ENCODE measurements around the gene SLC20A1.
"Not testable (repeated sequence)": the region's sequence is repeated elsewhere in the genome, so short reads cannot be mapped to it uniquely, and the experiment has no call there.

Gene SLC20A1

DNA sequence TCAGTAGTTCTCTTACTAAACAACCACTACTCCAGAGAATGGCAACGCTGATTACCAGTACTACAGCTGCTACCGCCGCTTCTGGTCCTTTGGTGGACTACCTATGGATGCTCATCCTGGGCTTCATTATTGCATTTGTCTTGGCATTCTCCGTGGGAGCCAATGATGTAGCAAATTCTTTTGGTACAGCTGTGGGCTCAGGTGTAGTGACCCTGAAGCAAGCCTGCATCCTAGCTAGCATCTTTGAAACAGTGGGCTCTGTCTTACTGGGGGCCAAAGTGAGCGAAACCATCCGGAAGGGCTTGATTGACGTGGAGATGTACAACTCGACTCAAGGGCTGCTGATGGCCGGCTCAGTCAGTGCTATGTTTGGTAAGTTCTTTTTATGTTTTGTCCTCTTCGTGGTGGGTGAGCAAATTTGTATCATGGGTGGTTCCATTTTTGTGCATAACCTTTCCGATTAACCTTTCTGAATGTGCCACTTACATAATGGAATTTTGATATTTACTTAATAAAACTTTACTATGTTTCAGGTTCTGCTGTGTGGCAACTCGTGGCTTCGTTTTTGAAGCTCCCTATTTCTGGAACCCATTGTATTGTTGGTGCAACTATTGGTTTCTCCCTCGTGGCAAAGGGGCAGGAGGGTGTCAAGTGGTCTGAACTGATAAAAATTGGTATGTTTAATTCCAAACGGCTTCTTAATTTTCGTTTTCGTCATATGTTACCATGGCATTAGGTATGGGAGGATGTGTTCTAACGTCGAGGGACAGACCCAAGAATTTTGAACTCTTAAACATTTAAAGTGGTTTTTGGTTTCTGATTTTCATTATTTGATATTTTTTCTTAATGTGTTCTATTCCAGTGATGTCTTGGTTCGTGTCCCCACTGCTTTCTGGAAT is 1.3 kb downstream of the SLC20A1 start:
- no peak for DNase-seq

GRCh38 chr2:112648081-112648480 is 2.3 kb downstream of the SLC20A1 start:
- no peak for DNase-seq

- DNase-seq, result no peak
Observed at GRCh38 chr2:112656679-112657078, 10.9 kb downstream of the SLC20A1 start.

- DNase-seq, result no peak
Observed at GRCh38 chr2:112658301-112658700, 12.6 kb downstream of the SLC20A1 start.

- DNase-seq, result no peak
Observed at GRCh38 chr2:112658839-112659667, 13.3 kb downstream of the SLC20A1 start.

GRCh38 chr2:112660138-112660537 is 14.4 kb downstream of the SLC20A1 start:
- DNase-seq, result no peak

DNA sequence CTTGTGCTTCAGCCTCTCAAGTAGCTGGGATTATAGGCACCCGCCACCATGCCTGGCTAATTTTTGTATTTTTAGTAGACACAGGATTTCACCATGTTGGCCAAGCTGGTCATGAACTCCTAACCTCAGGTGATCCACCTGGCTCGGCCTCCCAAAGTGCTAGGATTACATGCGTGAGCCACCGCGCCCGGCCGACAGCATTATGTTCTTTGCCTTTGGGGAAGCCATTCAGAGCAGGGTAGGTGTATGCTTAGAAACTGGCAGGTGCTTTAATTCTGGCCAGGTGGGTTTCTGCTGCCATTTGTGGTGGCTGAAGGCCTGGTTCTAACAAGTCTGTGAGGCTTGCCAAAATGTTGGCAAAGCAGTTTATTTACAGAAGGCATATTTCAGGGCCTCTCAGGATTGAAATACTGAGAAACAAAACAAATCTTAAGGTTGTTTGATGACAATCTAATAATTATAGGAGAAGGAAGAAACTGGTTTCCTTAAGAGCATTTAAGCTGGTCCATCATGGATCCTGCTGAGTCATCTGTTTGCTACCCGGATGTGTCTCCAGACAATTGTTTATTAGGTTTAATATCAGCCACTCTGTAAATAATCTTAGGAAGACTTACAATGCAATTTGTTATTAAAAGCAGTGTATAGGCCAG is 16.0 kb downstream of the SLC20A1 start:
- no peak for DNase-seq

DNA sequence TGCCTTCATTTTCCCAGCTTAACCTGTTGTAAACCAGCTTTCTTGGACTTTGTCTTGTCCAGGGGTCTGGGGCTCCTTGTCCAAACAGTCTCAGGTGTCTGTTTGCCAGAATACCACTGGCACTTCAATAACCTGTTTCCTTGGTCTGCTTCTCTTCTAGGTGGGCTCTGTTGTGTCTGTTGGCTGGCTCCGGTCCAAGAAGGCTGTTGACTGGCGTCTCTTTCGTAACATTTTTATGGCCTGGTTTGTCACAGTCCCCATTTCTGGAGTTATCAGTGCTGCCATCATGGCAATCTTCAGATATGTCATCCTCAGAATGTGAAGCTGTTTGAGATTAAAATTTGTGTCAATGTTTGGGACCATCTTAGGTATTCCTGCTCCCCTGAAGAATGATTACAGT is 17.0 kb downstream of the SLC20A1 start:
- DNase-seq, result no peak

DNA sequence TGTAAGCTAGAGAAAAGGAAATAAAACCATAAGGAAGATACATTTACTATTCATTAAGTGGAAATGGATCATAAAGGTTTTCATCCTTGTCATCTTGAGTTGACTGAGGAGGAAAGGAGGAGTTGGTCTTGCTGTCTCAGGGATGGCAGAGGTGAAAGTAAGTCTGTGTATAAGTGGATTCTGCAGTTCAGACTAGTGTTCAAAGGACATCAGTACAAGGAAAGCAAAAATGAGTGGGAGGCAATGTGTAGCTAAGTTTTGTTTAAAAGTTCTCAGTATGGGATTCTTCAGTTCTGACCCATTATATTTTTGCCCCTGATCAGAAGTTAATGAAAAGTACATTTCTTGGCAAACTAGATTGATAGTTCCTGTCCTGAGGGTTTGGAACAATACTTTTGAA is 18.9 kb downstream of the SLC20A1 start:
- DNase-seq, result no peak

DNA sequence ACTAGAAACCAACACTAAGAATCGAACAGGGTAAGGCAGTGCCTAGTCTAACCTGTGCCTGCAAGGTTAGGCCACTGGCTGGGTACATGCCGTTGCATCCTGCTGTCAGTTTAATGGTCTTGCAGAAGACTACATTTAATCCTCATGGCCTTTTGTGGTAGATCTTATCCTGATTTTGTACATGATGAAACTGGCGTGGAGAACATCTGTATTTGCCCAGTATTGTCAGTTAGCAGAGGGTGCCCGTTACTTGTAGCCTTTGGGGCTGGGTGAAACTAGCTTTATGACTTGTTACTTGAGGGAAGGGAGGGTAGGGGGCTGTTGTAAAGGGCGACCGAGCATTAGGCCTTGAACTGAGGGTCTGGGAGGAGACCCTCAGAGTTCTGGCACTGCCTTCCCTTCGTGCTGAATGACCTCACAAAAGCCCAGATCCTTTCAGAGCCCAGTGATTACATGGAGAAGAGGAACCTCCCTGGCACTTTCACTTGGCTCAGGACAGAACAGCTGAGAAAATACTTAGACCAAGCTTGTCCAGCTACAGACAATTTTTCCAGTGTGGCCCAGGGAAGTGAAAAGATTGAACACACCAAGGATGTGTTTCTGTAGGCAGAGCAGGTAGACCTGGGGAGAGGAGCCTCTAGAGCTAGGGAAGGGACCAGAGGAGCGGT is 19.5 kb downstream of the SLC20A1 start:
- DNase-seq, result no peak

DNA sequence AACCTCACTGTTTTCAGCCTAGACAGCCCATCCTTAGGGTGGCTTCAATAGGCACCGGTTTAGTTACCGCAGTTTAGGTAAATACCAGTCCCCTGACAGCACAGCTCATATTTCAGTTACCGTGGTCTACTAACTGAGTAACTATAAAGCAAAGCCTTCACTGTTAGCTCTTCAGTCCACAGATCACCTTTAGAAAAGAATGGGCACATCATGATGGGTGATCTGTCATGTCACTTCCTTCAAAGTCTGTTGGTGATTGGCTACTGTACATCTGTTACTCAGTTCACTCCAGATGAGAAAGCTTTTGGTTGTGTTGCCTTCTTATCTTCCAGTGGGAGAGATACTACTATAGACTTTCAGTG is 21.0 kb downstream of the SLC20A1 start:
- DNase-seq, result no peak

- DNase-seq, result not testable (repeated sequence)
Observed at GRCh38 chr2:112667540-112667939, 21.8 kb downstream of the SLC20A1 start.

- no peak for DNase-seq
Observed at GRCh38 chr2:112669667-112670066, 23.9 kb downstream of the SLC20A1 start.

GRCh38 chr2:112670252-112671022 is 24.7 kb downstream of the SLC20A1 start:
- no peak for DNase-seq

DNA sequence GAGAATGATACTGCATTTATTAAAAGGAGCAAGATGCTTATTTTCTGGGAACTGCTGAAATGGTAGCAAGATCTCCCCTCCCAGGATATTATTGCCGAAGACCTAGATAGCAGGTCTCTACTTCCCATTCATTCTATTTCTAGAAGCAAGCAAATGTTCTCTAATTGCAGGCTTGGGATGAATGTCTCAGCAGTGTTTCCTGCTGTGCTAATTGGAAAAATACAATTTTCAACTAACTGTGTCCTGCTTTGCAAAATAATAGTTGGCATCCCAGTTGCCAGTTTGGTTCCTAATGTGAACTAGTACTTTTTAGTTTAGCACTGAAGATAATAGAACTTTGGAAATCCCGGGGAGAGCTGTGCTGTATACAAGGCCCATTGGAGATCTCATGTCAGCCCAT is 26.1 kb downstream of the SLC20A1 start:
- DNase-seq, result no peak

DNA sequence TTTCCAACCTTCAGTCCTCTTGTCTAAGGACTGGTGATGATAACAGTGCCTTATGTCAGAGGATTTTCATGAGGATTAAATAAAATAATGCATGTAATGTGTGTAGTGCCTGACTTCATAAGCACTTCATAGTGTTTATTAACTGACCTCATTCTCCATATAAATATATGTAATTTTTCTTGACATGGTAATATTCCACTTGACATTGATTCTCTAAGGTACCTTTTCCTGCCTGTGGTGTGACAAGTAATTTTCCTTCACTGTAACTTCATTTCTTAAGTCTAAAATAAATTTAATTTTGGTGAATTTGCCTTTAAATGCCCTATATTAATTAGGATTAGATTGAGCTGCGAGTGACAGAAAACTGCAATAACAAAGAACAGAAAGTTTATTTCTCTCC is 27.3 kb downstream of the SLC20A1 start:
- DNase-seq, result no peak

DNA sequence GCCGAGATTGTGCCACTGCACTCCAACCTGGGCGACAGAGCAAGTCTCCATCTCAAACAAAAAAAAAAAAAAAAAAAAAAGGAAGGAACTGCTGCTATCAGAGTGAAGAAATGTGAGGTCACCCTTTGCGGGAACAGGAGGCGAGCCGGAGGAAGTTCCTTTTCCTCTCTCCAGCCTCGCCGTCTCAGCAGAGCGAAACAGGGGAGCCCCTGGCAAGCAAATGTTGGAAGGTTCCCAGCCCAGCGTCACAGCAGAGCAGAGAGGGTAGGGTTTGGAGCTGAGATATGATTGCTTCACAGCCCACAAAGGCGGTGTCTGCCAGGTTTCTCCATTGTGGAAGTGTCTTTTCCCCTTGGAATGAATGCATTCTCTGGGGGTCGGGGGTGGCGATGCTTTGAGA is 28.5 kb downstream of the SLC20A1 start:
- DNase-seq, result no peak

GRCh38 chr2:112679484-112679883 is 33.7 kb downstream of the SLC20A1 start:
- DNase-seq, result no peak

GRCh38 chr2:112680666-112681101 is 34.9 kb downstream of the SLC20A1 start:
- no peak for DNase-seq

- no peak for DNase-seq
Observed at GRCh38 chr2:112682101-112682500, 36.4 kb downstream of the SLC20A1 start.

GRCh38 chr2:112683550-112684414 is 38.0 kb downstream of the SLC20A1 start:
- no peak for DNase-seq

Measured in activated CD4-positive, CD25-positive, alpha-beta regulatory T cell (primary cell).